GM19468 (cell line): Measurements from ENCODE around the gene MARCHF6.
A peak's percentile ranks its signal among the peaks of the same experiment; 100 is the strongest.

Source experiments
- ATAC-seq: cut with Tn5 transposase; IDR thresholded peaks from one replicate; pipeline ENCODE4 v1.9.1; 2021; ENCODE audit warnings: mild to moderate bottlenecking, moderate library complexity, moderate number of reproducible peaks; ENCODE audit not compliant: unreplicated experiment; ENCODE audit errors: extremely low read depth

Gene MARCHF6, protein sequence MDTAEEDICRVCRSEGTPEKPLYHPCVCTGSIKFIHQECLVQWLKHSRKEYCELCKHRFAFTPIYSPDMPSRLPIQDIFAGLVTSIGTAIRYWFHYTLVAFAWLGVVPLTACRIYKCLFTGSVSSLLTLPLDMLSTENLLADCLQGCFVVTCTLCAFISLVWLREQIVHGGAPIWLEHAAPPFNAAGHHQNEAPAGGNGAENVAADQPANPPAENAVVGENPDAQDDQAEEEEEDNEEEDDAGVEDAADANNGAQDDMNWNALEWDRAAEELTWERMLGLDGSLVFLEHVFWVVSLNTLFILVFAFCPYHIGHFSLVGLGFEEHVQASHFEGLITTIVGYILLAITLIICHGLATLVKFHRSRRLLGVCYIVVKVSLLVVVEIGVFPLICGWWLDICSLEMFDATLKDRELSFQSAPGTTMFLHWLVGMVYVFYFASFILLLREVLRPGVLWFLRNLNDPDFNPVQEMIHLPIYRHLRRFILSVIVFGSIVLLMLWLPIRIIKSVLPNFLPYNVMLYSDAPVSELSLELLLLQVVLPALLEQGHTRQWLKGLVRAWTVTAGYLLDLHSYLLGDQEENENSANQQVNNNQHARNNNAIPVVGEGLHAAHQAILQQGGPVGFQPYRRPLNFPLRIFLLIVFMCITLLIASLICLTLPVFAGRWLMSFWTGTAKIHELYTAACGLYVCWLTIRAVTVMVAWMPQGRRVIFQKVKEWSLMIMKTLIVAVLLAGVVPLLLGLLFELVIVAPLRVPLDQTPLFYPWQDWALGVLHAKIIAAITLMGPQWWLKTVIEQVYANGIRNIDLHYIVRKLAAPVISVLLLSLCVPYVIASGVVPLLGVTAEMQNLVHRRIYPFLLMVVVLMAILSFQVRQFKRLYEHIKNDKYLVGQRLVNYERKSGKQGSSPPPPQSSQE

DNA sequence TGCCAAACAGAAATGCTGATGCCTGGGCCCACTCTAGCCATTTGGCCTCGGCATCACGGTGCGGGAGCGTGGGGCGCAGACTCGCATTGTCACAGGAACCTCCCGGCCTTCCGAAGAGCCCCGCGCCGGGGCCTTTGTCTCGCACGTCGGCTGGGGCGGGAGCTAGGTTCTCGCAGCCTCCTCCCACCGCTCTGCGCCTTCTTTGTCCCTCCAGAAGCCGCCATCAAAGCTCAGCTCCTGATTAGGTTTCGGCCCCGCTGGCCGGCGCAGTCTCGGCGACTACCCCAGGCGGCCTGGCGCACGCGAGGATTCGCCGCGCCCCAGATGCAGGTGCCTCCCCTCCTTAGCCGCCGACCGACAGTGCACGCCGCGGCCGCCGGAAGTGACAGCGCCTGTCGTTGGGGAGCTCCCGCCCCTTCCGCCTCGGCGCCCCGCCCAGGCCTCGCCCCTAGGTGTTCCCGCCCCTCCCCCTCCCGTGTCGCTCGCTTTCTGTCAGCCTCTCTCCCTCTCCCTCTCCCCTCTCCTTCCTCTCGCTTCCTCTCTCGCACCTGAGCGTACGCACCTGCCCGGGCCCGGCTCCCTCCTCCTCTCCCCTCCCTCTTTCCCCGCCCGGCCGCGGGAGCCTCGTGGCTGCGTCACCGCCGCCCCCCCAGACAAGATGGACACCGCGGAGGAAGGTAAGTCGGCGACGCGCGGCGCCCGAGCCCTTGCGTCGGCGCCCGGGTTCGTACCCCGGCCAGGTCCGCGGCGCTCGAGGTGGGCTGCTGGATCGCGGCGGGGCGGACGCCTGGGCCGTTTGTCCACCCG is at the start of gene MARCHF6:
MARCHF6 (plus strand) TSS at position 455 of the 807 bp plus-strand sequence; CDS start at position 659, 204 bp downstream.
- ATAC-seq: peak; percentile 80

DNA sequence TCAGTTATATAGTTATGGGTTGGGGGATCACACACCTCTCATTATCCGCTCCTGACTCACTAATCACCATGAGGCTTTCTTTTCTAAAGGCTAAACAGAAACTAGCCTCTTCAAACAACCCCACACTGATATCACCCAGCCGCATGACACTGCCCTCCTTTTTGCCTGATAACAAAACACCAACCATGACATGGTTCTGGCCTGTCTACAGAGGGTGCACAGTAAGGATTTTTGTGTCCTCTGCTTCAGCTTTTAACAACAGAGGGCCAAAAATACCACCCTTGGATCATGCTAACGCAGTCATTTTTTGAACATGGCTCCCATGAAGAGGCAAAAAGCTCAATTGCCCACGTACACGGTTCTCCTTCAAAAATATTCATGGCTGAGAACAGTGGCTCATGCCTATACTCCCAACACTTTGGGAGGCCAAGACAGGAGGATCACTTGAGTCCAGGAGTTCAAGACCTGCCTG is 49.8 kb upstream of the MARCHF6 start:
- no peak for ATAC-seq

DNA sequence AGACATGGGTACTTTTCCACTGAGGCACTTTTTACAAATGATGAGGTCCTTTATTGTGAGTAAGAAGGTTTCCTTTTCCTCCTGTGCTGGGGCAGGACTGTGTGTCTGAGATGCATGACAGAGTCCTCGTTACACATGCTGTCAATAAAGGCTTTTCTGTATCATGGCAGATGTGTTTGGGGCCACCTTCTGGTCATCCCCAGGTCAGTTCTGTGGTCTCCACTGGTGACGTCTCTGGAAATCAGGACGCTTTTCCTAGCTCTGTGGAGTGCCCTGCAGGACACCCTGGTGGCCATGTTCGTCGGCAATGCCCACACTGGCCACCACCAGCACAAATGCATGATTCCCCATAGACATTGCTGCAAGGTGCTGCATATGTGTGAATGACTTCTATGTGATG is 48.6 kb upstream of the MARCHF6 start:
- no peak for ATAC-seq

DNA sequence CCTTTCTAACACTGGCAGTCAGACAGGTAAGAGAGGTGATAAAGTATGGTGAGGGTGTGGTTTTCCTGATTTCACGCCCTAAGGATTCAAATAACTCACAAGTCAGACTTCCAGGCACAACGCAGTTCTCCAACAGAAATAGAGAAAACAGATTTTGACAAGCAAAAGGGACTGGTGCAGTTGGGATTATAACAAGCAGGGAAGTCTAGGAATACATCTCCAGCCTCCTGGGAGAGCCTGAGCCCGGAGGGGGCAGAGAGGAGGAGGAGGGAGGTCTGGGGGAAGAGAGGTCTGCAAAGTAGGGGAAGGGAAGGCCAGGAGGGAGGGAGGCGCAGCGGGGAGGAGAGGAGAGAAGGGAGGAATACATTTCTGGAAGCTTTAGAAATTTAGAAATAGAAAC is 47.4 kb upstream of the MARCHF6 start:
- no peak for ATAC-seq

DNA sequence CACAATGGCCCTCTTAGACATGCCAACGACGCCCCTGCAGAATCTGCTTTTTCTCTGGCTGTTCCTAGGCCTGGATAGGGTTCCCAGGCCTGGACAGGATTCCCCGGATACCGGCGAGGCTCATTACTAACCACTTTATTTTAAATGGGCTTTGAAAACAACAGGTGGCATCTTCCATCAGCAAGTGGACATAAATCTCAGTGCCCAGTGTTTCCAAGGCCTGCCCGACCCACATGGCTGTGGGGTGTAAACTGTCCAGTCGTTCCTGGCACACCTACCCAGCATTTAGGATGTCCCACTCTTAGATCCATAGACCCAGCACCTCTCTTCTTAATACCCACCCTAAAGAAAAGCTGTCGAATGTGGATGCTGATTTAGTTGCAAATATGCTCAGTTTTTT is 46.7 kb upstream of the MARCHF6 start:
- no peak for ATAC-seq

DNA sequence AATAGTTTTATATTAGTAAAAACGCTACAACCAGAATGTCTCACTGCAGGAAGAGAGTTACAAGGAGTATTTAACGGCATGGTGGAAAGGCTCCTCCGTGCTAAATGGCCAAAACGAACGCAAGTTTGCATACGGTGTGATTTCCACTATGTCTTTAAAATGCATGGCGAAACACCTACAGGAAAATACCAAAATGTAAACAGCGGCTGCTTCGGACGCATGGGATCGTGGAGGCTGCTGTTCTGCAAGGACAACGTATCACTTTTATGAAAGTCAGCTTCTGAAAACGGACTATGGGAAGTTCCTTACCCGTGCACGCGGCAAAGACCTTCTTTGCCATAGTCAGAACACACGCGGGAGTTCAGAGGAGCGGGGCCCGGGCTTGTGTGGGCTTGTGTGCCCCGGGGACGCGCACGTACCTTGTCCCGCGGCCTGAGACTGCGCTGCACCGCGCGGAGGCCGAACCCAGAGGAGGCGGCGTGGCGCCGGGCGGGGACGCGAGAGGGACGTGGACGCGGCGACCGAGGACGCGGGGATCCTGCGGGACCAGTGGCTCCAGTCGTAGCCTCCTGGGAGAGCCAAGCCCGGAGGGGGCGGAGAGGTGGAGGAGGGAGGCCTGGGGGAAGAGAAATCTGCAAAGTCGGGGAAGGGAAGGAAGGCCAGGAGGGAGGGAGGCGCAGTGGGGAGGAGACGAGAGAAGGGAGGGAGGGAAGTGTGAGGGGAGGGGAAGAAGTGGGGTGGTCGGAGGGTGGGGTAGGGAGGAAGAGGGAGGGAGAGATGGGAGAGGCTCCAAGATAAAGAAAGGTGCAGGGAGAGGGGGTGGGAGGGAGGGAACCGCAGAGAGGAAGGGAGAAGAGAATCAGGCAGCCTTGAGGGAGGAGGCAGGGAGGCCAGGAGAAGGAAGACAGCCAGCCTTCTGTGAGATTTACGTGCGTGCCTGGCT is 46.0 kb upstream of the MARCHF6 start, which contains the start of gene CMBL:
CMBL (minus strand) TSS at position 697 of the 943 bp plus-strand sequence. CDS start 17,140 bp downstream, outside the sequence.
- ATAC-seq: peak; percentile 53

DNA sequence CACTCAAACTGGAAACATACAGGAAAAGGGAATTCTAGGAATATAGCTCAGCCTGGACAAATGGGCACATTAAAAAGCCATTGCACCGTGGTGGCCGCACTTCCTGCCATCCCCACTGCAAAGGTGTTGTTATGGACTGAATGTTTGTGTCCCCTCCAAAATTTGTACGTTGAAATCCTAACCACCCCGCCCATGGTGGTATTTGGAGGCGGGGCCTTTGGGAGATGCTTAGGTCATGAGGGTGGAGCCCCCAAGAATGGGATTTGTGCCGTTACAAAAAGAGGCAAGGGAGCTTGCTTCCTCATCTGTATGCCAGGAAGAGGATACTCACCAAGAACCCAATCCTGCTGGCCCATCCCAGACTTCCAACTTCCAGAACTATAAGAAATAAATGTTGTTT is 44.7 kb upstream of the MARCHF6 start:
- no peak for ATAC-seq

DNA sequence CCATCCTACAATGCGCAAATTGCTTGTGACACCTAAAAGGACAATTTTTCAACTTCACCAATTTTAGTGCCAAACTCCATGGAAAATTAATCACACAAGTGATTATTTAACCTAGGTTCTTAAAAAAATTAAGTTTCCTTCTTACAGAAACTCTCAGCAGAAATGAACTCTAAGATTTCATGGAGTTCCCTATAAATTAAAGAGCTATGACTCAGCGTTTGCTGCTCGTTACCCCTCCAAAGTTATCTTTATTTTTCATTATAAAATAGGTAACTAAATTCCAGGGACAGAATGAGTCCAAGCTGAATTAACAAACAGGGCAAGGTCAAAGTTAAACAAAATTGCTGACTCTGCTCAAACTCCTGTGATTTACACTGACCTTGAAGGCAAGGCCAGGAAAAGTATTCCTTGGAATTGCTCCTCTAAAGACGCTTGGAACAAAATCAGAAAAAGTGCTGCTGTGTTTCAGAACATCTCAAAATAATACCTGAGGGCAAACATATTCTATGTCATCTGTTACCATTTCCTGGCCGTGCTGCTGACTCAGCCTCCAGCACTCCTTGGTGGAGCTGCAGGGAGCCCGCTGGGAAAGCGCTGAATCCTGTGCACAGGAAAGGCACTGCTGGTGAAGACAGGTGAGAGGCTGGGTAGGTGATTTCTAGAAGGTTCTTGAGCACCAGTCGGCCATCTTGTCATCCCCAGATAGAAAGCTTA is 43.3 kb upstream of the MARCHF6 start:
- ATAC-seq: no peak

DNA sequence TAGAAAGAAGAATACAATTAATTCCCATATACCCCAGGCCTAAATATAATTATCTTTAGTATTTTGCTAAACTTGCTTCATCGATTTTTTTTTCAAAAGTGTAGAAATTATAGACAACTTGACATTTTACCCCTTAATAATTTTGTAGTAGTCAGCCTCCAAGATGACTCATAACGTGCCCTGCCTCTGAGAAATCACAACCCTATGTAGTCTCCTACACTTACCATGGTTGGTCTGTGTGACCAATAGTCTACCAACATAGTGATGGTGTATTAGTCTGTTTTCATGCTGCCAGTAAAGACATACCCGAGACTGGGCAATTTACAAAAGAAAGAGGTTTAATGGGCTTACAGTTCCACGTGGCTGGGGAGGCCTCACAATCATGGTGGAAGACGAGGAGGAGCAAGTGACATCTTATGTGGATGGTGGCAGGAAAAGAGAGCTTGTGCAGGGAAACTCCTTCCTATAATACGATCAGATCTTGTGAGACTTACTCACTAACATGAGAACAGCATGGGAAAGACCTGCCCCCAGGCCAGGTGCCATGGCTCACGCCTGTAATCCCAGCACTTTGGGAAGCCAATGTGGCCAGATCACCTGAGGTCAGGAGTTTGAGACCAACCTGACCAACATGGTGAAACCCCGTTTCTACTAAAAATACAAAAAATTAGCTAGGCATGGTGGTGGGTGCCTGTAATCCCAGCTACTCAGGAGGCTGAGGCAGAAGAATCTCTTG is 42.5 kb upstream of the MARCHF6 start:
- ATAC-seq: peak; percentile 34

DNA sequence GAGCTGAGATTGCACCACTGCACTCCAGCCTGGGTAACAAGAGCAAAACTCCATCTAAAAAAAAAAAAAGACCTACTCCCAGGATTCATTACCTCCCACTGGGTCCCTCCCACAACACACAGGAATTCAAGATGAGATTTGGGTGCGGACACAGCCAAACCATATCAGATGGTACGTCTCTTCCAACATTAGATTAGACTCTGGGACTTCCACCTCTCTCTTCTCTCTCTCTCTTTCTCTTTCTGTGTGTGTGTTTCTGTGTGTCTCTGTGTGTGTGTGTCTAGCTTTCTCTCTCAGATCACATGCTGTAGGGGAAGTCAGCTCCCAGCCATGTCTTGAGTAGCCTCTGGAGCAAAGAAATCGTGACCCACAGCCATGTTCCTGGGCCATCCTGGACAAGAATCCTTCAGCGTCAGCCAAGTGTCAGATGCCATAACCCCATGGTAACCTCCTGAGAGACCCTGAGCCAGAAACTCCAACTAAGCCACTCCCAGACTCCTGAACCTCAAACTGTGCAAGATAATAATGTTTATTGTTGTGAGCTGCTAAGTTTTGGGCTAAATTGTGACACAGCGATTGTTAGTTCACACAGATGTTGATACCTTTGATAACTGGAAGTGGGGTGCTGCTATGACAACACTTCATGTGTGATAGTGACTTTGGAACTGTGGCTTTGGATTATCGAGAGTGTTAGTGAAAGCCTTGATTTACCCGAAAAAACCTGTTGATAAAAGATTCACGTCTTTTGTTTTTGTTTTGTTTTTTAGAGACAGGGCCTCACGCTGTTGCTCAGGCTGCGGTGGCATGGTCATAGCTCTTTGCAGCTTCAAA is 41.7 kb upstream of the MARCHF6 start:
- ATAC-seq: no peak

DNA sequence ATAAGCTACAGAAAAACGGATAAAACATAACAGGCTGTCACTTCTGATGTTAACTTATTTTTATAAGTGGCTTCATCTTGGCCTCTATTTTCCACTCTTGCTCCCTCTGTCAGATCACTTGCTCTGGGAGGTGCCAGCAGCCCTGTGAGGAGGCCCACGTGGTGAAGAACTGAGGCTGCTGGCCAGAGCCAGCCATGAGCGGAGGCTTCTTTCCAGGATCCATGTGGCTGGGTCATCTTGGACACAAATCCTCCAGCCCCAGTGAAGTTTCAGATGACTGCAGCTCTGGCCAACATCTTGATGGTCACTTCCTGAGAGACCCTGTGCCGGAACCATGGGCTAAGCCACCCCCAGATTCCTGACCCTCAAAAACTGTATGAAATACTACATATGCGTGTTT is 38.3 kb upstream of the MARCHF6 start:
- no peak for ATAC-seq

DNA sequence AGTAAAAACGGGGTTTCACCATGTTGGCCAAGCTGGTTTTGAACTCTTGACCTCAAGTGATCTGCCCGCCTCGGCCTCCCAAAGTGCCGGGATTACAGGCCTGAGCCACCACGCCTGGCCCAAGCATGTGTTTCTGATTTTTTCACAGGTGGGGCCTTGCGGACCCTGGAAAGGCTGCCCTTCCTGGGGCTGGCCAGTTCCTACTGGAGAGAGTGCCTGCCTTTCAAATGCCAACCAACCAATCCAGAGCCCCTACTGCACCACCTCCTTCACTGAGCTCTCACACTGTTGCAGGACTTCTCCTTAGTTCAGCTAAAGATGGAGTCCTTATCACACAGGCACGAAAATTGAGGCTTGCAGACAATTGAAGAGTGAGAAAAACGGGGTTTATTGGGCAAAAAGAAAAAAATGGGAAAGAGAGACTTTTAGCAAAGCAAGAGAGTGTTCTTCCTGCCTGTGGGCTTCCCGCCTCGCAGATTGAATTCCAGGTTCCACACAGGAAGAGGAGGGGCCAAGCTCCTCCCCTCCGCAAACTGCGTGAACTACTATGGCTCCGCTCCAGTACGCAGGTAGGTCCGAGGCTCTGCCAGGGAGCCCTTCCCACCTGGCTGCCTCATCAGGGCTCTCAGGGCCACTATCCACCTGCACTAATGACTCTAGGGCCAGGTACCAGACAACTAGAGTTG is 37.5 kb upstream of the MARCHF6 start:
- ATAC-seq: no peak

DNA sequence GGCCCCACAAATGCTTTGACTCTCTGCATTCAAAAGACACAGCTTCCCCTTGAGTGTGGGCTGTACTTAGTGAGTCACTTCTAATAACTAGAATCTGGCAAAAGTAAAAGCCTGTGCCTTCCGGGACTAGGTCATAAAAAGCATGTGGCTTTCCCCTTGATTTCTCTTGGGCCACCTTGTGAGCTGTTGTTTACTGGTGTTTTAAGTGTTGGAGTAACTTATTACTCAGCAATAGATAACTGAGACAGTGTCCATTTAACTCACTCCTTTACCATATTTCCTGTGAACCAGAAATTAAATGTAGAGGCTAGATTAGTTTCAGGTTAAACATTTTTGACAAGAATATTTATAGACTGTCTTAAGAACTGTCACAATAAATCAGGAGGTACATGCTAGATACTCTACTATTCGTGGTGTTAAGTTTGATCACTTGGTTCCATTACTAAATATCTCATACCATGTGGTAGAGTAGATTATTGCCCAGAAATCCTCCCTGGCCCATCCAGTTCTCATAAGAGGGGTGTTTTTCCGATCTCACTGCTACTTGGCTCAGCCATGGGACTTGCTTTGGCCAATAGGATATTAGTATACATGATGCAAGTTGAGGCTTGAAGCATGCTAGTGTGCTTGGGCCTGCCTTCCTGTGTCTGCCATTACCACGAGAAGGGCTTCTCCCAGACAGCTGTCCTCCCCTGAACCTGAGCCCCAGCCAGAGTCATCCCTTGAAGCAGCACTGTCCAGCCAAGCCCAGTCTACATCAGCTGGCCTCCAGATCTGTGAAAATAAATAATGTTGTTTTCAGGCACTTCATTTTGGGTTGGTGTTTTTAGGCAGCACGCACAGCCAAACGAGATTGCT is 35.4 kb upstream of the MARCHF6 start:
- no peak for ATAC-seq

DNA sequence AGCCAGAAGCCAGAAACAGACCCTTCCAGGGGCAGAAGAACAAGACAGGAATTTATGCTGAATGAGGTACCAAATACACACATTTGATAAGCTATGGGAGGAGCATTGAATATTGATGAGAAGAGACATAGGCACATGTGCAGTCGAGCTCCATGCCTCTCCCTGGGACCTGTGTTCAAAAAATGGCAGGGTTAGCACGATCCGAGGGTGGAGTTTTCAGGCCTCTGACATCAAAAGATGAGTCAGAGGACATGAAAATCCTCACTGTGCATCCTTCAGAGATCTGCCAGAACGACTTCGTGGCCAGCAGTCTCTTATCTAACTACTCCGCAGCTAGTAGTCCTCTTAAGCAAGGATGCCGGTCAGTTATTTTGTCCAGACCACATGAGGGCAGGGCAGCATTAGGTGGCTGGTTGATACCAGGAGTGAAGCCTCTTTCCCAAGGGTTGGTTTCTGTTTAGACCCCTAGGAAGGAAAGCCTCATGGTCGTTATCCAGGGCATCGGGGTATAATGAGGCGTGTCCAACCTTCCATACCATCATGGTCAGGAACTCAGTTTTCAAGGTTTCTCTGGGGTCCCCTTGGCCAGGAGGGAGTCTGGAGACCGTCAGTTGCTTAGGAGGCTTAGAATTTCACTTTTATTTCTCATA is 34.2 kb upstream of the MARCHF6 start:
- ATAC-seq: no peak

DNA sequence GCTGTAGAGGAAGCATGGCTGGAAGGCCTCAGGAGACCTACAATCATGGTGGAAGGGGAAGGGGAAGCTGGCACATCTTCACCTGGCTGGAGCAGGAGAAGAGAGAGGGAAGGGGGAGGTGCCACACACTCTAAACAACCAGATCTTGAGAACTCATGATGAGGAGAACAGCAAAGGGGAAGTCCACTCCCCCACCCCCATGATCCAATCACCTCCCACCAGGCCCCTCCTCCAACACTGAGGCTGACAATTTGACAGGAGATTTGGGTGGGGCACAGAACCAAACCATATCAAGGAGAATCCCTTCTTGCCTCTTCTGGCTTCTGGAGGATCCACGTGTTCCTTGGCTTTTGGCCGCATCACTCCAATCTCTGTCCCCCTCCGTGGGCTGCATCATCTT is 32.7 kb upstream of the MARCHF6 start:
- ATAC-seq: no peak
